Cardiac muscle cell (in vitro differentiated cells and primary cell): Measurements from ENCODE around the gene CEP112. TPM values are rescaled to one million over a fixed set of nuclear protein-coding genes. Genes with fewer than 3 reads are reported as not detected.
"Not testable (repeated sequence)": the region's sequence is repeated elsewhere in the genome, so short reads cannot be mapped to it uniquely, and the experiment has no call there.

ENCODE experiments used
- DNase-seq, 2 donors: peaks; one replicate each; pipeline versions ENCODE4 v3.0.0 to v3.0.0-alpha.2; 2010 to 2017; ENCODE audit warnings: low read depth in 1 of 2, low spot score in 1 of 2
- H3K27ac ChIP-seq: fragments of 200-600 bp; sonication (generic); 2 replicates; pipeline ENCODE4 v1.5.1; 2016
- H3K27me3 ChIP-seq: fragments of 200-600 bp; sonication (generic); 2 replicates; pipeline ENCODE4 v1.6.0; 2016; ENCODE audit warnings: control low read depth
- H3K36me3 ChIP-seq: fragments of 200-600 bp; sonication (generic); 2 replicates; pipeline ENCODE4 v1.5.1; 2016; ENCODE audit warnings: control low read depth
- H3K4me1 ChIP-seq: fragments of 200-600 bp; sonication (generic); 2 replicates; pipeline ENCODE4 v1.8.1; 2017; ENCODE audit warnings: low read depth, mild to moderate bottlenecking, mixed run types
- H3K4me3 ChIP-seq: fragments of 200-600 bp; sonication (generic); 2 replicates; pipeline ENCODE4 v1.5.1; 2016; ENCODE audit warnings: mild to moderate bottlenecking
- H3K9me3 ChIP-seq: fragments of 200-600 bp; sonication (generic); 2 replicates; pipeline ENCODE4 v1.5.1; 2017; ENCODE audit warnings: low read depth, mild to moderate bottlenecking, control low read depth
- polyA plus RNA-seq: library from polyadenylated mRNA; unstranded; fragments of >200 nt; fragmentation: Nextera tagmentation; extraction: Ambion mirVana; gene quantifications from 2 replicates; pipeline ENCODE4 v1.2.1, GENCODE V29; 2016
- total RNA-seq: library from RNA; depleted of rRNA; stranded (reverse); fragments of >200 nt; gene quantifications from 2 replicates; pipeline ENCODE4 v1.2.3, GENCODE V29; 2016
- TF ChIP-seq, protein P1 (sequence below): IDR thresholded peaks from 2 replicates; pipeline ENCODE4 v1.5.1; 2012; ENCODE audit warnings: low read depth, mild to moderate bottlenecking, low read length

The CEP112 gene
- total and polyA plus RNA-seq, 2 experiments from 2014 or later: 7.7 to 10.9 TPM

DNA sequence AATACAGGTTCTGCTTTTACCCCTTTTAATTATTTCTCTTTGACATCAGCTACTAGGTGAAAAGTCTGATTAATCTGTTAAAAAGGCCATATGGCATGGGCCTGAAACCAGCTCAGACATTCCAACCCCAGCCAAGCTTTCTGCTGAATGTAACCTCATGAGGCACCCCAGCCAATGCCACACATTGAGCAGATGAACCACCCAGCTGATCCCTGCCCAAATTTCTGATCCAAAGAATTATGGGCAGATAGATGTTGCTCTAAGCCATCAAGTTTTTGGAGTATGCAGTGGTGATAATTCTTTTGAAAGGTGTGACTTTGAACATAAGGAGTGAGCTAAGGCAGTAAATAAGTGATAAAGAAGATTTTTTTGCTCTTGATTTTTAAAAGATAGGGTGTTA lies 452.9 kb downstream of the CEP112 start:
- no peaks in the 10 kb centered on the region for H3K36me3 ChIP-seq
- no peaks in the 10 kb centered on the region for H3K9me3 ChIP-seq
- no peaks in the 10 kb centered on the region for H3K4me1 ChIP-seq
- no peak overlapping the region for H3K4me3 ChIP-seq
- no peaks in the 10 kb centered on the region for H3K27me3 ChIP-seq
- no peak overlapping the region for H3K27ac ChIP-seq
- DNase-seq: no peak
- TF ChIP-seq, protein P1, sequence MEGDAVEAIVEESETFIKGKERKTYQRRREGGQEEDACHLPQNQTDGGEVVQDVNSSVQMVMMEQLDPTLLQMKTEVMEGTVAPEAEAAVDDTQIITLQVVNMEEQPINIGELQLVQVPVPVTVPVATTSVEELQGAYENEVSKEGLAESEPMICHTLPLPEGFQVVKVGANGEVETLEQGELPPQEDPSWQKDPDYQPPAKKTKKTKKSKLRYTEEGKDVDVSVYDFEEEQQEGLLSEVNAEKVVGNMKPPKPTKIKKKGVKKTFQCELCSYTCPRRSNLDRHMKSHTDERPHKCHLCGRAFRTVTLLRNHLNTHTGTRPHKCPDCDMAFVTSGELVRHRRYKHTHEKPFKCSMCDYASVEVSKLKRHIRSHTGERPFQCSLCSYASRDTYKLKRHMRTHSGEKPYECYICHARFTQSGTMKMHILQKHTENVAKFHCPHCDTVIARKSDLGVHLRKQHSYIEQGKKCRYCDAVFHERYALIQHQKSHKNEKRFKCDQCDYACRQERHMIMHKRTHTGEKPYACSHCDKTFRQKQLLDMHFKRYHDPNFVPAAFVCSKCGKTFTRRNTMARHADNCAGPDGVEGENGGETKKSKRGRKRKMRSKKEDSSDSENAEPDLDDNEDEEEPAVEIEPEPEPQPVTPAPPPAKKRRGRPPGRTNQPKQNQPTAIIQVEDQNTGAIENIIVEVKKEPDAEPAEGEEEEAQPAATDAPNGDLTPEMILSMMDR: no peak

DNA sequence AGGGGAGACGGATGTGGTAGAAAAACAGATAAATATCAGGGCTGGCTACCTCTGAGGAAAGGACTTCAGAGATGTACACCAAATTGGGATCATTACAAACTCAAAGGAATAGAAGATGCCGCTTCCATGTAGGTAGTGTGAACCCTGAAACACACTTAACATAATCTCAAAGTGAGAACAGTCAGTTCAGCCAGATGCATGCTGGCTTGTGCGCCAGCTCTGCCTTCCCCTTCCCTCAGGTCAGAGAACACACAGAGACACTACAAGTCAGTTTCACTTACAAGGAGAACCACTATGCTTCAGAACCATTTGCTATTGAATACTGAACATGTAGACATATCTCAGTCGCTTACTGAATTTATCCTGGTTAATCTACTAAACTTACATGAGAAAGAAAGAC lies 454.5 kb downstream of the CEP112 start:
- H3K9me3 ChIP-seq: no peaks in the 10 kb centered on the region
- no peak overlapping the region for H3K4me3 ChIP-seq
- no peak for DNase-seq
- H3K27ac ChIP-seq: no peak overlapping the region
- no peaks in the 10 kb centered on the region for H3K4me1 ChIP-seq
- TF ChIP-seq, protein P1: no peak
- no peaks in the 10 kb centered on the region for H3K27me3 ChIP-seq
- H3K36me3 ChIP-seq: no peaks in the 10 kb centered on the region

- no peak overlapping the region for H3K27ac ChIP-seq
- H3K4me3 ChIP-seq: no peak overlapping the region
- no peaks in the 10 kb centered on the region for H3K4me1 ChIP-seq
- no peaks in the 10 kb centered on the region for H3K36me3 ChIP-seq
- H3K9me3 ChIP-seq: no peaks in the 10 kb centered on the region
- no peak for DNase-seq
- TF ChIP-seq, protein P1: no peak
- H3K27me3 ChIP-seq: no peaks in the 10 kb centered on the region
Measured at GRCh38 chr17:65733314-65733713, 458.6 kb downstream of the CEP112 start.

GRCh38 chr17:65732667-65733066 lies 459.3 kb downstream of the CEP112 start:
- H3K27me3 ChIP-seq, H3K9me3 ChIP-seq, H3K36me3 ChIP-seq, H3K27ac ChIP-seq, H3K4me1 ChIP-seq, H3K4me3 ChIP-seq, DNase-seq: not testable (repeated sequence)

- no peaks in the 10 kb centered on the region for H3K9me3 ChIP-seq
- peak in 1 of 2 donors; percentile 68 for DNase-seq
- no peaks in the 10 kb centered on the region for H3K4me1 ChIP-seq
- no peaks in the 10 kb centered on the region for H3K36me3 ChIP-seq
- H3K27me3 ChIP-seq: no peaks in the 10 kb centered on the region
- H3K4me3 ChIP-seq: no peak overlapping the region
- H3K27ac ChIP-seq: no peak overlapping the region
- TF ChIP-seq, protein P1: no peak
Measured at GRCh38 chr17:65730711-65731169, 461.2 kb downstream of the CEP112 start.

GRCh38 chr17:65729207-65729606 lies 462.7 kb downstream of the CEP112 start:
- H3K4me3 ChIP-seq: no peak overlapping the region
- H3K36me3 ChIP-seq: no peaks in the 10 kb centered on the region
- TF ChIP-seq, protein P1: no peak

More at GRCh38 chr17:65729207-65729606, 462.7 kb downstream of the CEP112 start:
- Histone ChIP-seq H3K27me3 (no peaks in the 10 kb centered on the region), H3K9me3 (no peaks in the 10 kb centered on the region), H3K27ac (no peak overlapping the region), H3K4me1 (no peaks in the 10 kb centered on the region)
- no peak for DNase-seq
